Stimulated activated CD4-positive, alpha-beta T cell treated with anti-CD3 and anti-CD28 coated beads, Interleukin-12 subunit alpha, Interleukin-12 subunit beta, amount 100 ng/mL, for 48 hours (primary cell): ENCODE results near the gene SLC5A12.
"Not testable (repeated sequence)": the region's sequence is repeated elsewhere in the genome, so short reads cannot be mapped to it uniquely, and the experiment has no call there.

Source experiments
- DNase-seq, 3 donors: peaks; one replicate each; pipeline ENCODE4 v3.0.0-alpha.2; 2020; ENCODE audit warnings: low read depth in 2 of 3, low spot score in 1 of 3

The SLC5A12 gene

GRCh38 chr11:26655287-26655686 lies 66.6 kb downstream of the SLC5A12 start:
- DNase-seq, result no peak

- DNase-seq, result no peak
Measured at GRCh38 chr11:26651916-26652315, 69.9 kb downstream of the SLC5A12 start.

- peak in 2 of 3 donors; percentile 9 to 11 for DNase-seq
Measured at GRCh38 chr11:26649884-26650283, 72.0 kb downstream of the SLC5A12 start.

- not testable (repeated sequence) for DNase-seq
Measured at GRCh38 chr11:26643314-26643713, 78.5 kb downstream of the SLC5A12 start.

- DNase-seq, result no peak
Measured at GRCh38 chr11:26632691-26633159, 89.1 kb downstream of the SLC5A12 start.

- no peak for DNase-seq
Measured at GRCh38 chr11:26626346-26626745, 95.5 kb downstream of the SLC5A12 start.

- no peak for DNase-seq
Measured at GRCh38 chr11:26623076-26623659, 98.7 kb downstream of the SLC5A12 start.

GRCh38 chr11:26622181-26622580 lies 99.7 kb downstream of the SLC5A12 start:
- DNase-seq, result no peak

- no peak for DNase-seq
Measured at GRCh38 chr11:26621132-26621531, 100.7 kb downstream of the SLC5A12 start.

- DNase-seq, result no peak
Measured at GRCh38 chr11:26620282-26621045, 101.4 kb downstream of the SLC5A12 start.

- DNase-seq, result no peak
Measured at GRCh38 chr11:26618441-26618840, 103.4 kb downstream of the SLC5A12 start.
